Karpas-422 (cell line): Measurements from ENCODE around the gene GBA2. TPM values are rescaled to one million over a fixed set of nuclear protein-coding genes. Genes with fewer than 3 reads are reported as not detected.

Experiments used
- DNase-seq: peaks from one replicate; pipeline ENCODE4 v3.0.0-alpha.2; 2015
- H2AFZ ChIP-seq: fragments of 200-600 bp; sonication (generic); 2 replicates; pipeline ENCODE4 v1.6.1; 2014; ENCODE audit warnings: antibody characterized with exemption, low read length, mixed read lengths
- H3K27ac ChIP-seq: fragments of 200-600 bp; sonication (generic); 2 replicates; pipeline ENCODE4 v1.5.1; 2014; ENCODE audit warnings: mild to moderate bottlenecking, low read length, moderate library complexity
- H3K27me3 ChIP-seq: fragments of 200-600 bp; sonication (generic); 2 replicates; pipeline ENCODE4 v1.6.1; 2014; ENCODE audit warnings: low read length, mixed read lengths
- H3K36me3 ChIP-seq: fragments of 200-600 bp; sonication (generic); 2 replicates; pipeline ENCODE4 v1.6.1; 2014; ENCODE audit warnings: low read length, mixed read lengths; ENCODE audit not compliant: insufficient read depth
- H3K4me1 ChIP-seq: fragments of 200-600 bp; sonication (generic); 2 replicates; pipeline ENCODE4 v1.6.1; 2014; ENCODE audit warnings: mild to moderate bottlenecking, low read length, mixed read lengths
- H3K4me2 ChIP-seq: fragments of 200-600 bp; sonication (generic); 2 replicates; pipeline ENCODE4 v1.6.1; 2014; ENCODE audit warnings: low read length, low read depth, mild to moderate bottlenecking; ENCODE audit not compliant: poor library complexity, severe bottlenecking
- H3K4me3 ChIP-seq: fragments of 200-600 bp; sonication (generic); 2 replicates; pipeline ENCODE4 v1.5.1; 2014; ENCODE audit warnings: mild to moderate bottlenecking, antibody characterized with exemption, low read length, mixed read lengths
- H3K79me2 ChIP-seq: fragments of 200-600 bp; sonication (generic); 2 replicates; pipeline ENCODE4 v1.6.1; 2014; ENCODE audit warnings: mild to moderate bottlenecking, low read length, mixed read lengths
- H3K9ac ChIP-seq: fragments of 200-600 bp; sonication (generic); 2 replicates; pipeline ENCODE4 v1.6.0; 2014; ENCODE audit warnings: low read length
- H3K9me2 ChIP-seq: fragments of 200-600 bp; sonication (generic), shearing (Covaris generic); replicated peaks from 2 replicates; pipeline ENCODE4 v1.6.0; 2014; ENCODE audit warnings: mild to moderate bottlenecking, low read length, moderate library complexity; ENCODE audit not compliant: insufficient read depth
- H3K9me3 ChIP-seq: fragments of 300-700, 200-600 bp; sonication (generic); 2 replicates; pipeline ENCODE4 v1.6.1; 2014; ENCODE audit warnings: low read length, mixed read lengths
- H4K20me1 ChIP-seq: fragments of 200-600 bp; sonication (generic); 2 replicates; pipeline ENCODE4 v1.6.1; 2014; ENCODE audit warnings: mild to moderate bottlenecking, antibody characterized with exemption, low read length, low read depth; ENCODE audit not compliant: insufficient read depth
- total RNA-seq: library from RNA; depleted of rRNA; stranded (reverse); fragments of >200 nt; shearing (Covaris generic); gene quantifications from 2 replicates; pipeline ENCODE4 v1.2.3, GENCODE V29; 2014; ENCODE audit warnings: low replicate concordance

Gene GBA2
- total RNA-seq, 1 experiment from 2014 or later, result 54.9 TPM

DNA sequence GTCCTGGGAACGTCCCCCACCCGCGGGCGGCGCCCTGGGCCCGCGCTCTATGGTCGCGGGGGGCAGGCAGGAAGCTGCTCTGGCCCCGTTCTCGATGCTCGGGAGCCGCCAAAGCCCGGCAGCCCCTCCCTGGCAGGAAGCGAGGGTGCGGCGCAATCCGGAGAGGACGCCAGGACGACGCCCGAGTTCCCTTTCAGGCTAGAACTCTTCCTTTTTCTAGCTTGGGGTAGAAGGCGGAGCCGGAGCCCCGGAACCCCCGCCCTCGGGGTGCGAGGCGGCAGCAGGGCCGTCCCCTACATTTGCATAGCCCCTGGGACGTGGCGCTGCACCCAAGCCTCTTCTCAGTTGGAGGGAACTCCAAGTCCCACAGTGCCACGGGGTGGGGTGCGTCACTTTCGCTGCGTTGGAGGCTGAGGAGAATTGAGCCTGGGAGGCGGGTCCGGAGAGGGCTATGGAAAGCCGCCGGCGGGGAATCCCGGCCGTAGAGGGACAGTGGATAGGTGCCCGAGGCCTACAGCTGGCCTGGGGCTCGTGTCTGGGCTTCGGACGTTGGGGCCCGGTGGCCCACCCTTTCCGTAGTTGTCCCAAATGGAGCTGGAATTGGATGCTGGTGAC lies 16.7 kb downstream of the GBA2 start, which contains the start of the genes CREB3 and TLN1:
CREB3 (plus strand) TSS at position 482 of the 615 bp plus-strand sequence; CDS start at position 589, 107 bp downstream.
TLN1 (minus strand) TSS at position 11 of the 615 bp plus-strand sequence. CDS start 6,501 bp downstream, outside the sequence.
- H3K9me2 ChIP-seq, result no peaks in the 10 kb centered on the region
- peaks cover 3% of the 10 kb centered on the region; the same call in 1 of the 2 replicates for H4K20me1 ChIP-seq
- peaks cover 53% of the 10 kb centered on the region for H3K79me2 ChIP-seq
- H3K4me3 ChIP-seq, result peak within 1 kb of the TSS; percentile 93
- H3K4me1 ChIP-seq, result peaks cover 54% of the 10 kb centered on the region
- H3K27me3 ChIP-seq, result no peaks in the 10 kb centered on the region
- H3K9me3 ChIP-seq, result no peaks in the 10 kb centered on the region
- H3K36me3 ChIP-seq, result peaks cover 17% of the 10 kb centered on the region; the same call in 1 of the 2 replicates
- H3K9ac ChIP-seq, result peak within 1 kb of the TSS; percentile 98
- H2AFZ ChIP-seq, result peak within 1 kb of the TSS; percentile 58; the same call in 1 of the 2 replicates
- peak within 1 kb of the TSS; percentile 79 for H3K27ac ChIP-seq
- peak within 1 kb of the TSS; percentile 99 for H3K4me2 ChIP-seq
- peak; percentile 99 for DNase-seq

DNA sequence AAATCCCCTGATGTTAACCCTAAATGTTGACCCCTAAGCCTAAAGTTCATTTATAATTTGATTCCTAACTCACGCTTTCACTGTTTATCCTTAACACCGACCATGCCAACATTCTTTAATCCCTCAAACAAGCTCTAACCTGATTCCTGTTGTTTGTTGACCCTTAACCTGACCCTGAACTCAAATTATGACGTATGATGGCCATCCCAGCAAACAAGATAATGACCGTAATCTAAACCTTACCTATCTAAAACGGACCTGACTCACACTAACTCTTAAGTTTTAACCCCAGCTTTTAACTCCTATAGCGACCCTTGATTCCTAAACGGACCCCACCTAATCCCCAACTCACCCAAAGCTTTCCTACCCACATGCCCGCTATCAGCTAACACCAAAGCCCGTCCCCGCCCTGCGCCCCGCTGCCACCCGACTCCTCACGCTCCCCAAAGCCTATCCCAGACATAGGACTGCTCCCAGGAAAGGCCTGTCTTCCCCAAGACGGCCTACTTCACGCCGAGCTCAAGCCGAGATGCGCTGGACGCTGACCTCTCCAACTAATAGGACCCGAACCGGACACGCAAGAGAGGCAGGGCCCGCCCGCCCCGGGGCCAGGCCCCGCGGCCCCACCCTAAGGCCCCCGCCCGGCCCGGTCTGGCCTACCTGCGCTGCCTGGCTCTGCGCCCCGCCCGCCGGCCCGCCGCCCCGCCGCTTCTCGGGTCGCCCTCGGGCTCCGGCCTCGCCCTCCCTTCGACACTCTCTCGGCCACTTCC lies 17.4 kb downstream of the GBA2 start:
- Histone ChIP-seq H4K20me1 (peaks cover 3% of the 10 kb centered on the region; the same call in 1 of the 2 replicates), H3K9ac (peak overlapping the region; percentile 98)
- peak; percentile 70 for DNase-seq

DNA sequence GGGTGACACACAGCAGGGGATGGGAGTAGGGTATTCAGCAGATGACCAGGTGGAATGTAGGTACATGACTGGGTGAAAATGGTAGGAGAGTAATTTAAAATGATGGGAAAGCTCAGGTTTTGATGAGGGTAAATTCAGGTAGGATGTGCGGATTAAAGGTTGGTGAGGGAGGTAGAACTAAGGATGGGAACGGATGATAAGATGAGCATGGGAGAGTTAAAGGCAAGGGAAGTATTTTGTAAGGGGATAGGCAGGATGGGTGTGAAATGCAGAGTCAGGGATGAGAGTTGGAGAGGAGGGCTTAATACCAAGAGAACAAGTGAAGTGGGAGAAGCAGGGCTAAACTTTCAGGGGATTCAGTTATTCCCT lies 18.6 kb downstream of the GBA2 start:
- H3K79me2 ChIP-seq, result peaks cover 65% of the 10 kb centered on the region
- peak overlapping the region; percentile 99 for H3K4me2 ChIP-seq
- DNase-seq, result no peak
- H3K27me3 ChIP-seq, result no peaks in the 10 kb centered on the region
- H3K4me1 ChIP-seq, result peaks cover 54% of the 10 kb centered on the region
- H3K9me3 ChIP-seq, result no peaks in the 10 kb centered on the region
- peak overlapping the region; percentile 93 for H3K4me3 ChIP-seq
- H4K20me1 ChIP-seq, result peaks cover 3% of the 10 kb centered on the region; the same call in 1 of the 2 replicates
- peaks cover 12% of the 10 kb centered on the region; the same call in 1 of the 2 replicates for H3K36me3 ChIP-seq
- H3K9ac ChIP-seq, result peak overlapping the region; percentile 98
- peak overlapping the region; percentile 79 for H3K27ac ChIP-seq
- H3K9me2 ChIP-seq, result no peaks in the 10 kb centered on the region
- H2AFZ ChIP-seq, result no peak overlapping the region

More for the DNA sequence above, 17.4 kb downstream of the GBA2 start:
- Histone ChIP-seq H3K79me2 (peaks cover 60% of the 10 kb centered on the region), H3K9me3 (no peaks in the 10 kb centered on the region), H2AFZ (no peak overlapping the region), H3K27ac (peak overlapping the region; percentile 79), H3K36me3 (peaks cover 17% of the 10 kb centered on the region; the same call in 1 of the 2 replicates), H3K4me3 (peak overlapping the region; percentile 93), H3K9me2 (no peaks in the 10 kb centered on the region), H3K27me3 (no peaks in the 10 kb centered on the region), H3K4me1 (peaks cover 54% of the 10 kb centered on the region), H3K4me2 (peak overlapping the region; percentile 99)

DNA sequence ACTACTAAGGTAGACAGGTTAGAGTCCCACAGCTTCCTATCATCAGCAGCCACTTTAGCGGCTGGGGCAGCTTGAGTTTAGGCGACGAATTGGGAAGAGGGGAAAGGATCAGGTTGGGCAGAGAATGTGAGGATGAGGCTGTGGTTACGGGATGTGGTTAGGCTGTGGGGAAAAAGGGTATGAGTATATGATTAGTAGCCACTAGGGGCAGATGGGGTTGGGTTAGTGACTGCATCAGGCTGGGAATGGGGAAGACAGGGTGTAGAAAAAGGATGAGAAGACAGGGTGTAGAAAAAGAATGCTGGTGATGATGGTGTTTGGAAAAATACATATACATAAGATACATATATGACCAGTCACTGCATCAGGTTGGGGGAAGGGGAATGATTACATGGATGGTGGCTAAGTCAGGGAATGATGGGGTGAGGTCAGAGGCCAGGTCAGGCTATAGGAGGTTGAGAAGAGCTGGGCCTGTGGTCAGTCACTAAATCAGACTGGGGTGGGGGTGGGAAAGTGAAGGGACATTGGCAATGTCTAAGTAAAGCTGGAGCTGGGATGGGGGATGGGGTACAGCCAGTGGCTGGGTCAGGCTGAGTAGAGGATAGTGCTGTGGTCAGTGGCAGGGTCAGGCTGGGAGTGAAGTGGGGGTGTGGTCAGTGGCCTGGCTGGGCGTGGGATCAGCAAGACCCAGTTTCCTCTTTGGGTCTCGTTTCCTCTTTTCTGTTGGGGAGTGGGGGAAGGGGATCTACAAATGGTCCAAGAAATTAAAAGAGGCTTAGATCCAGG lies 19.1 kb downstream of the GBA2 start:
- peaks cover 3% of the 10 kb centered on the region; the same call in 1 of the 2 replicates for H4K20me1 ChIP-seq
- peak overlapping the region; percentile 93 for H3K4me3 ChIP-seq

DNA sequence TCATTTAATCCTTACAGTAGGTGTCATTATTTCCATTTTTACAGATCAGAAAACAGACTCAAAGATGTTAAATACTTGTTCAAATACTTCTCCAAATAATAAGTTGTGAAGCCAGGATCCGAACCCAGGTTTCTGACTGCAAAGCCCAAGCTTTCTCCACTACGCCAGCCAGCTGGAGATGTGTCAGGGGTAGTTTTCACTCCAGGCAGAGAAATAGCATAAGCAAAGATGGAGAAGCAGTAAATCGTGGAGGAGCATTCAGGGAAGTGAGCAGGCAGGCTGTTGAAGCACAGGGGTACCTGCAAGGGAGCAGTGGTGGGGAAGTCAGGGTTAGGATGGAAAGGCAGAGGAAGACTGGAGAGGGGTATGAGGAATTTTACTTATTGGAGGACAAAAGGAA lies 19.9 kb downstream of the GBA2 start:
- Histone ChIP-seq H2AFZ (no peak overlapping the region), H3K36me3 (peaks cover 13% of the 10 kb centered on the region; the same call in 1 of the 2 replicates), H3K4me2 (peak overlapping the region; percentile 99), H3K27me3 (no peaks in the 10 kb centered on the region), H3K27ac (no peak overlapping the region), H3K9me2 (no peaks in the 10 kb centered on the region), H3K79me2 (peaks cover 63% of the 10 kb centered on the region), H3K4me3 (peak overlapping the region; percentile 93; the same call in 1 of the 2 replicates), H3K9me3 (no peaks in the 10 kb centered on the region), H3K4me1 (peaks cover 50% of the 10 kb centered on the region), H4K20me1 (peaks cover 3% of the 10 kb centered on the region; the same call in 1 of the 2 replicates), H3K9ac (peak overlapping the region; percentile 98)
- DNase-seq, result no peak

More for the DNA sequence above, 19.1 kb downstream of the GBA2 start:
- no peaks in the 10 kb centered on the region for H3K27me3 ChIP-seq
- peak; percentile 60 for DNase-seq
- no peak overlapping the region for H2AFZ ChIP-seq
- peak overlapping the region; percentile 99 for H3K4me2 ChIP-seq
- H3K9me2 ChIP-seq, result no peaks in the 10 kb centered on the region
- H3K9ac ChIP-seq, result peak overlapping the region; percentile 98
- H3K79me2 ChIP-seq, result peaks cover 63% of the 10 kb centered on the region
- peaks cover 8% of the 10 kb centered on the region; the same call in 1 of the 2 replicates for H3K36me3 ChIP-seq
- H3K9me3 ChIP-seq, result no peaks in the 10 kb centered on the region
- peaks cover 54% of the 10 kb centered on the region for H3K4me1 ChIP-seq
- peak overlapping the region; percentile 79 for H3K27ac ChIP-seq

DNA sequence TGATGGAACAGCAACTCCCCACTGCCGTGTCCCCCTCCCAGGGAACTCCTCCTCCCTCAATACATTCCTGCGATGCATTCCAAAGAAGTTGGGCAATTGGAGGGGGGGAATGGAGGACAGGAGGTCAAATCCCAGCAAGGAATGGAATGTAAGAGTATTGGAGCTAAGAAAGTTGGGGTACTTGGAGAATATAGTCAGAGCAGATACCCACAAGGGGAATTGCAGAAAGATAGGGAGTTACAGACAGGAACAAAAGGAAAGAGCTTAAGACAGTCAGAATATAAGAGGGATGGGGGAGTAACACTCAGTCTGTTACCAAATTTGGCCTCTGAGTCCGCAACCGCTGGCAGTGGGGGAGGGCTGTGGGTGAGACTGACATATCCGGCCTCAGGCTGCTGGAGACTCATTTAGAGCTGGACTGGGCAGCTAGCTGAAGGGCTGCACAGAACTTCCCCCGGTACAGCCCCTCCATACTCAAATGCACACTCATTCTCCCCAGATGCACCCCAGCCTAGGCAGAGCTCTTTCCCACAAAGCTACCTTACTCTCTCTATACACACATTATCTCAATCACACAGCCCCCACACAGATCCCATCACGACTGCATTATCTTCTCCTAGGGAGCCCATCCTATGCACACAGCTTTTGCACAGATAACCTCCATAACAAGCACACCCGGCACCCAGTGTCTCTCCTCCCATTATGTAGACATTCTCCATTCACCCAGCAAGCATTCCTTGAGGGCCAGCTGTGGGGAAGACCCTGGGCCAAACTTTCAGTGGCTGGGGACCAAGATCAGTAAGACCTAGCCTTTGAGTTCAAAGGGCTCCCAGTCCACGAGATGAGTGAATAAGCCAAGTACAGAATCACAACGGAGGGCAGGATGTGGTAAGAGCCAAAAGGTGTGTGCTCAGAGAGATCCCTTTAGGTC lies 20.7 kb downstream of the GBA2 start:
- no peak for DNase-seq

DNA sequence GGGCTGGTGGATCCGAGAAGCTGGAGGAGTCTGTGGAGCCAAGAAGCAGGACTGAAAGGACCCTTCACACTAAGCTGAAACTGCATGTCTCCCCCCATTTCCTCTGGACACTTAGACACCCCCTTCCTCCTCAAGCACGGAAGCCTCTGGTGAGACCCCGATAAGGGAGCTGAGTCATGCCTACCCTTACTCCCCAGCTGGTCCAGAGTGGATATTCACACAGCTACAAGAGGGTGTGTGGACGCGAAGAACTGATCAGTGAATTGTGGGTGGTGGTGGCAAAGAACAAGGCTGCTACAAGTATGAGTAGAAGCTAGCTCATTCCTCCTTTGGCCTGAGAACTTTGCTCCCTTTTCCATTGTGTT lies 21.4 kb downstream of the GBA2 start:
- no peaks in the 10 kb centered on the region for H3K9me3 ChIP-seq
- no peak overlapping the region for H3K27ac ChIP-seq
- peaks cover 58% of the 10 kb centered on the region for H3K79me2 ChIP-seq
- H3K4me2 ChIP-seq, result no peak overlapping the region
- H3K9ac ChIP-seq, result no peak overlapping the region
- peaks cover 37% of the 10 kb centered on the region for H3K4me1 ChIP-seq
- DNase-seq, result no peak
- H3K4me3 ChIP-seq, result no peak overlapping the region
- H2AFZ ChIP-seq, result no peak overlapping the region
- H3K9me2 ChIP-seq, result no peaks in the 10 kb centered on the region
- peaks cover 3% of the 10 kb centered on the region; the same call in 1 of the 2 replicates for H4K20me1 ChIP-seq
- no peaks in the 10 kb centered on the region for H3K27me3 ChIP-seq
- peaks cover 18% of the 10 kb centered on the region; the same call in 1 of the 2 replicates for H3K36me3 ChIP-seq

More for the DNA sequence above, 20.7 kb downstream of the GBA2 start:
- H3K27me3 ChIP-seq, result no peaks in the 10 kb centered on the region
- peaks cover 42% of the 10 kb centered on the region for H3K4me1 ChIP-seq
- H4K20me1 ChIP-seq, result peaks cover 3% of the 10 kb centered on the region; the same call in 1 of the 2 replicates
- no peaks in the 10 kb centered on the region for H3K9me2 ChIP-seq
- no peak overlapping the region for H3K27ac ChIP-seq
- peaks cover 62% of the 10 kb centered on the region for H3K79me2 ChIP-seq
- no peaks in the 10 kb centered on the region for H3K9me3 ChIP-seq
- peak overlapping the region; percentile 99 for H3K4me2 ChIP-seq
- H3K4me3 ChIP-seq, result peak overlapping the region; percentile 6; the same call in 1 of the 2 replicates
- no peak overlapping the region for H2AFZ ChIP-seq
- H3K9ac ChIP-seq, result peak overlapping the region; percentile 21; the same call in 1 of the 2 replicates
- H3K36me3 ChIP-seq, result peaks cover 16% of the 10 kb centered on the region; the same call in 1 of the 2 replicates
